Activated T-cell treated with anti-CD3 and anti-CD28 coated beads, Interleukin-2, amount 50 U/mL, for 4 hours (primary cell): ENCODE results near the gene LSM4. TPM values are rescaled to one million over a fixed set of nuclear protein-coding genes. Genes with fewer than 3 reads are reported as not detected.

Source experiments
- ATAC-seq, 2 donors: fragments of 200-7000 bp; cut with Tn5 transposase; one replicate each; pipeline ENCODE4 v1.10.0; 2021
- DNase-seq: peaks from one replicate; pipeline ENCODE4 v3.0.0-alpha.2; 2020
- H3K27me3 Mint-ChIP-seq: one replicate; pipeline ENCODE4 v1.8.0; 2021; ENCODE audit warnings: low read depth, mixed read lengths
- H3K36me3 Mint-ChIP-seq: one replicate; pipeline ENCODE4 v1.8.0; 2022; ENCODE audit warnings: mixed read lengths; ENCODE audit not compliant: insufficient read depth
- H3K4me1 Mint-ChIP-seq: one replicate; pipeline ENCODE4 v1.8.0; 2021; ENCODE audit warnings: low read depth, mixed read lengths
- H3K4me3 Mint-ChIP-seq: one replicate; pipeline ENCODE4 v1.8.0; 2021; ENCODE audit warnings: mild to moderate bottlenecking, moderate library complexity, mixed read lengths
- H3K9me3 Mint-ChIP-seq: one replicate; pipeline ENCODE4 v1.8.0; 2021; ENCODE audit warnings: mixed read lengths
- total RNA-seq, 3 donors: library from RNA; stranded (reverse); gene quantifications; one replicate each; pipeline ENCODE4 v1.2.1, GENCODE V29; 2021

LSM4 gene
- total RNA-seq, 3 donors from 2014 or later = 209 to 254 (median 230) TPM

- DNase-seq (no peak), ATAC-seq (no peak)
- Mint-ChIP-seq H3K4me3 (no peak overlapping the region), H3K27me3 (no peaks in the 10 kb centered on the region), H3K4me1 (peaks cover 47% of the 10 kb centered on the region), H3K36me3 (peaks cover under 1% of the 10 kb centered on the region), H3K9me3 (no peaks in the 10 kb centered on the region)
Measured at GRCh38 chr19:18299654-18300053, 23.2 kb downstream of the LSM4 start.

GRCh38 chr19:18298601-18299000 is 24.3 kb downstream of the LSM4 start:
- Mint-ChIP-seq H3K9me3 (no peaks in the 10 kb centered on the region), H3K27me3 (no peaks in the 10 kb centered on the region), H3K36me3 (no peaks in the 10 kb centered on the region), H3K4me1 (peaks cover 47% of the 10 kb centered on the region), H3K4me3 (no peak overlapping the region)
- no peak for DNase-seq
- ATAC-seq = peak; percentile 76 to 77

GRCh38 chr19:18297308-18297707 is 25.6 kb downstream of the LSM4 start:
- Mint-ChIP-seq H3K4me3 (no peak overlapping the region), H3K36me3 (no peaks in the 10 kb centered on the region), H3K27me3 (no peaks in the 10 kb centered on the region), H3K4me1 (peaks cover 53% of the 10 kb centered on the region), H3K9me3 (no peaks in the 10 kb centered on the region)
- ATAC-seq = no peak
- no peak for DNase-seq

GRCh38 chr19:18295034-18295451 is 27.8 kb downstream of the LSM4 start:
- Mint-ChIP-seq H3K4me3 (no peak overlapping the region), H3K4me1 (peaks cover 61% of the 10 kb centered on the region), H3K27me3 (no peaks in the 10 kb centered on the region), H3K36me3 (no peaks in the 10 kb centered on the region), H3K9me3 (no peaks in the 10 kb centered on the region)
- DNase-seq (no peak), ATAC-seq (no peak)

- H3K9me3 Mint-ChIP-seq = no peaks in the 10 kb centered on the region
- DNase-seq (peak; percentile 94), ATAC-seq (peak; percentile 27 to 38)
- peaks cover 67% of the 10 kb centered on the region for H3K4me1 Mint-ChIP-seq
- H3K27me3 Mint-ChIP-seq = no peaks in the 10 kb centered on the region
- H3K36me3 Mint-ChIP-seq = no peaks in the 10 kb centered on the region
- peak overlapping the region; percentile 88 for H3K4me3 Mint-ChIP-seq
Measured at GRCh38 chr19:18294467-18294864, 28.4 kb downstream of the LSM4 start.

GRCh38 chr19:18293642-18294466 is 29.0 kb downstream of the LSM4 start:
- ATAC-seq (no peak), DNase-seq (no peak)
- Mint-ChIP-seq H3K36me3 (no peaks in the 10 kb centered on the region), H3K4me1 (peaks cover 66% of the 10 kb centered on the region), H3K27me3 (no peaks in the 10 kb centered on the region), H3K4me3 (peak overlapping the region; percentile 88), H3K9me3 (no peaks in the 10 kb centered on the region)

- peak overlapping the region; percentile 88 for H3K4me3 Mint-ChIP-seq
- no peaks in the 10 kb centered on the region for H3K9me3 Mint-ChIP-seq
- ATAC-seq = peak; percentile 4 to 26
- DNase-seq = no peak
- peaks cover 64% of the 10 kb centered on the region for H3K4me1 Mint-ChIP-seq
- no peaks in the 10 kb centered on the region for H3K36me3 Mint-ChIP-seq
- no peaks in the 10 kb centered on the region for H3K27me3 Mint-ChIP-seq
Measured at GRCh38 chr19:18292810-18293641, 29.9 kb downstream of the LSM4 start.

GRCh38 chr19:18292462-18292809 is 30.4 kb downstream of the LSM4 start:
- no peak for DNase-seq
- H3K4me3 Mint-ChIP-seq = peak overlapping the region; percentile 88
- peaks cover 61% of the 10 kb centered on the region for H3K4me1 Mint-ChIP-seq
- H3K36me3 Mint-ChIP-seq = no peaks in the 10 kb centered on the region
- peak in 1 of 2 donors; percentile 1 for ATAC-seq
- no peaks in the 10 kb centered on the region for H3K27me3 Mint-ChIP-seq
- no peaks in the 10 kb centered on the region for H3K9me3 Mint-ChIP-seq

- Mint-ChIP-seq H3K4me1 (peaks cover 62% of the 10 kb centered on the region), H3K4me3 (peak overlapping the region; percentile 88), H3K36me3 (no peaks in the 10 kb centered on the region), H3K27me3 (no peaks in the 10 kb centered on the region), H3K9me3 (no peaks in the 10 kb centered on the region)
- ATAC-seq (peak; percentile 36 to 42), DNase-seq (peak; percentile 76)
Measured at GRCh38 chr19:18291590-18292461, 31.1 kb downstream of the LSM4 start.

GRCh38 chr19:18291019-18291524 is 31.8 kb downstream of the LSM4 start:
- DNase-seq = no peak
- Mint-ChIP-seq H3K36me3 (no peaks in the 10 kb centered on the region), H3K4me3 (peak overlapping the region; percentile 88), H3K4me1 (peaks cover 65% of the 10 kb centered on the region), H3K9me3 (no peaks in the 10 kb centered on the region), H3K27me3 (no peaks in the 10 kb centered on the region)
- ATAC-seq = peak in 1 of 2 donors; percentile 1

GRCh38 chr19:18290302-18291018 is 32.4 kb downstream of the LSM4 start:
- peak overlapping the region; percentile 88 for H3K4me3 Mint-ChIP-seq
- H3K27me3 Mint-ChIP-seq = no peaks in the 10 kb centered on the region
- ATAC-seq (peak; percentile 70 to 71), DNase-seq (peak; percentile 80)
- peaks cover 65% of the 10 kb centered on the region for H3K4me1 Mint-ChIP-seq
- no peaks in the 10 kb centered on the region for H3K36me3 Mint-ChIP-seq
- H3K9me3 Mint-ChIP-seq = no peaks in the 10 kb centered on the region

GRCh38 chr19:18289471-18290301 is 33.2 kb downstream of the LSM4 start:
- DNase-seq (no peak), ATAC-seq (no peak)
- Mint-ChIP-seq H3K4me1 (peaks cover 67% of the 10 kb centered on the region), H3K27me3 (no peaks in the 10 kb centered on the region), H3K36me3 (no peaks in the 10 kb centered on the region), H3K9me3 (no peaks in the 10 kb centered on the region), H3K4me3 (peak overlapping the region; percentile 50)
